GM18909 (cell line): ENCODE results near the gene NAB2.

Source experiments
- ATAC-seq: cut with Tn5 transposase; IDR thresholded peaks from one replicate; pipeline ENCODE4 v1.9.1; 2021; ENCODE audit warnings: mild to moderate bottlenecking; ENCODE audit not compliant: unreplicated experiment, poor library complexity

NAB2 gene

GRCh38 chr12:57092529-57092862 lies 3.6 kb downstream of the NAB2 start:
- no peak for ATAC-seq

DNA sequence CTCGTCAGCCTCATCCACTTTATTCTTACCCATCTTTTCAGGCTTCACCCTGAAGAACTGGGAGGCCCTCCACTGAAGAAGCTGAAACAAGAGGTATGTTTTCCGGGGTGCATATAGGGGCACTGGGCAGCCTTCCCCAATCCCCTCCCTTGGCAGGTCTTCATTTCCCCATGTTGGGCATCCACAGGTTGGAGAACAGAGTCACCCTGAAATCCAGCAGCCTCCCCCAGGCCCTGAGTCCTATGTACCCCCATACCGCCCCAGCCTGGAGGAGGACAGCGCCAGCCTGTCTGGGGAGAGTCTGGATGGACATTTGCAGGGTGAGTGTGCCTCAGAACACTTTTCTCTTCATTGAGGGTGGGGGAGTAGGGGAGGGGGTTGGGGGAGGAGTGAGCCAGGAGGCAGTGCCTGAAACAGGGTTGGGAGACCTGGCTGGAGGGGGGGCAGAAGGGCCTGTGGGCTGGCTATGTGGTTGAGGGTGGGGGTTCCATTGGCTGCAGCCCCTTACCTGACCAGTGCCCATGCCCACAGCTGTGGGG lies 4.0 kb downstream of the NAB2 start:
- no peak for ATAC-seq

GRCh38 chr12:57093415-57094207 lies 4.7 kb downstream of the NAB2 start:
- ATAC-seq, result peak; percentile 39

GRCh38 chr12:57094208-57095160 lies 5.6 kb downstream of the NAB2 start:
- no peak for ATAC-seq

DNA sequence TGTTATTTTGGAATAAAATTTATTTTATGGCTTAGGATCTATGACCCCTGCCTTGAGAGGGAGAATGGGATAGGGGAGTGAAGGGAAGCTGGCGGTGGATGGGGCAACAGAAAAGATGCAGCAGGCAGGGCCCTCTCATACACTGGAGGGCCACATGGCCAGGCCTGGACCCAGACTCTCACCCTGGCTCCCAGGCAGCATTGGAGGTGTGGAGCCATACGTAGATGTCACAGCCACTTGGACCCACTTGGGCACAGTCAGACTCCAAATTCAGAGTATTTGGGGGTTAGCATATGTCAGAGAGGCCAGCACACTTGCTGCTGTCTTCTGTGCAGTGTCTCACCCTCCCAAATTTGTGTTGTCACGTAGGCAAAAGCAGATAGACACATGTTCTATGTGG lies 6.5 kb downstream of the NAB2 start:
- no peak for ATAC-seq

- ATAC-seq, result no peak
Measured at GRCh38 chr12:57096099-57096572, 7.2 kb downstream of the NAB2 start.

DNA sequence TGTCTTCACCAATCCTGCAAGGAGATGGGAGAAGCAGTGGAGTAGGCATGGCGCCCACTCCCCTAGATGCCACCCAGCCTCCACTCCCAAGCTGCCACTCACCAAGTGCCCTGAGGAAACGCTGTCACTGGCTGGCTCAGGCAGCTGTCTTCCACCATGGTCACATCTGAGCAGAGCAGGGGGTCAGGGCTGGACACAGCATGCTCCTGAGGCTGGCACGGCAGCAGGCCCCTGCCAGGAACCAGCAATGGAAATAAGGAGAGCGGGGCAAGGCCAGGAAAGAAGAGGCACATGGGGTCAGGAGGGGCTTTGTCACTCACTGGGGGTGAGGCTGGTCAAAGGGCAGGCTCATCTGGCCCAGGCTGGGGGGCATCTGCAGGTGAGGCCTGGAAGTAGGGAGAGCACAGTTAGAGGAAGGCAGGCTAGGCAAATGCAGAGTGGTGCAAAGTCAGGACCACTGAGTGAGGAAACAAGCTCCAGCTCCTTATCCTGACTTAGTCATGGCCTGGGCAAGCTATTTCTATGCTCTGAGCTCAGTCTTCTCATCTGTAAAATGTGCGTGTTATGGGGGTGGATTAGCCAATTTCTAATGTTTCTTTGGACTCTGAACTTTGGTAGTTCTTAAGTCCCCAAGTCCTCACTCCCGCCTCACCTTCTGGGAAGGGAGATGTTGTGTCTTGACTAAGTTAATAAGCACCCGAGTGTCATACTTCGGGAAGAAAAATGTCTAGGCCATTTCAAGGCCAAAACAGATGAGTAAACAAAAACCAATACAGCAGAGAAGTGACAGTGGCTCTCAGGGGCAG lies 8.0 kb downstream of the NAB2 start:
- no peak for ATAC-seq

DNA sequence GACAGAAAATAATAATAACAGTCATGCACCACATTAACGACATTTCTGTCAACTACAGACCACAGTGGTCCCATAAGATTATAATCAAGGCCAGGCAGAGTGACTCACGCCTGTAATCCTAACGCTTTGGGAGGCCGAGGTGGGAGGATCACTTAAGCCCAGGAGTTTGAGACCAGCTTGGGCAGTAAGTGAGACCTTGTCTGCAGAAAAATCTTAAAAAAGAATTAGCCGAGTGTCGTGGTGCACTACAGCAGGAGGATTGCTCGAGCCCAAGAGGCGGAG lies 8.6 kb downstream of the NAB2 start:
- no peak for ATAC-seq

GRCh38 chr12:57098546-57098945 lies 9.6 kb downstream of the NAB2 start:
- ATAC-seq, result no peak

DNA sequence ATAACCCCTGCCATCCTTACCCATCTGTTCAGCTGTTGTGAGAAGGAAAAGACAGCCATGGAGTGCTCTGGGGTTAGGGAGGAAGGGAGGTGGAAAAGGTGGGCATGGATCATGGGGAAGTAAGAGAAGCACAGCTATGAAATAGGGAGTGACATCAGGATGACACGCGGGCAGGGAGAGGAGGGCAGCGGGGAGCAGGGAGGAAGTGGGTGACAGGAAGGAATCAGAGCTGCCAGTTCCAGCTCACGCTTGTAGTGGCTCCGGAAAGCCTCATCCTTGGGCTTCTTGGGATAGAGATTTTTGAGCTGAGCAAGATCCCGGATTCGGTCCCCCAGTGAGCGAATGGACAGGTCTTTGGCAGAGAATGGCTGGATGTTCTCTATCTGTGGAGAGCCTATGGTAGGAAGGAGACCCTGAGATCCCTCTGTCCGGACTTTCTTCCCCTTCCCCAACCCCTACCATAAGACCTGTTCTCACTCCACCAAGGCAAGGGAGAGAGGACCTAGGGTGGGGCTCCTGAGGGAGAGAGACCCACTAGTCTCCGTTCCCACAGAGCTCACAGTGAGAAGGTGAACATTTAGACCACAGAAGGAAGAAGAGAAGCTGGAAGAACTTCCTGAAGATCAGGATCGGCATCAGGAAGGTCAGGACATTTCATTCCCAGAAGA lies 10.3 kb downstream of the NAB2 start:
- ATAC-seq, result no peak

DNA sequence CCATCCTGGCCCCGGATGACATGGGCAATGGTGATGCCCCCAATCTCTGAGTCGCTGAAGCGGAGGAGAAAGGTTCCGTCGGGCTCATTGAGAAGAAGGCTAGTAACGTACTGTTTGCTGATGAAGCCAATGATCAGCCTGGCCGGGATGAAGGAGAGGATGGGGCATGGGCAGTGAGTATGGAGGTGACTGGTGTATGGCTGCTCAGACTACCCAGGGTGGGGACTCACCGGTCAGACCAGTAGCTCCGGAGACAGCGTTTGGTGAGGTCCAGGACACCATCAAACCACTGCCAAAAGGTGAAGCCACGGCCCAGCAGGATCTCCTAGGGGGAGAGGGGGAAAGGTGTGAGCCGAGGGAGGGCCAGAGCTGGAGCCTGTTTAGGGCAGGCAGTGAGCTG lies 10.9 kb downstream of the NAB2 start:
- no peak for ATAC-seq

DNA sequence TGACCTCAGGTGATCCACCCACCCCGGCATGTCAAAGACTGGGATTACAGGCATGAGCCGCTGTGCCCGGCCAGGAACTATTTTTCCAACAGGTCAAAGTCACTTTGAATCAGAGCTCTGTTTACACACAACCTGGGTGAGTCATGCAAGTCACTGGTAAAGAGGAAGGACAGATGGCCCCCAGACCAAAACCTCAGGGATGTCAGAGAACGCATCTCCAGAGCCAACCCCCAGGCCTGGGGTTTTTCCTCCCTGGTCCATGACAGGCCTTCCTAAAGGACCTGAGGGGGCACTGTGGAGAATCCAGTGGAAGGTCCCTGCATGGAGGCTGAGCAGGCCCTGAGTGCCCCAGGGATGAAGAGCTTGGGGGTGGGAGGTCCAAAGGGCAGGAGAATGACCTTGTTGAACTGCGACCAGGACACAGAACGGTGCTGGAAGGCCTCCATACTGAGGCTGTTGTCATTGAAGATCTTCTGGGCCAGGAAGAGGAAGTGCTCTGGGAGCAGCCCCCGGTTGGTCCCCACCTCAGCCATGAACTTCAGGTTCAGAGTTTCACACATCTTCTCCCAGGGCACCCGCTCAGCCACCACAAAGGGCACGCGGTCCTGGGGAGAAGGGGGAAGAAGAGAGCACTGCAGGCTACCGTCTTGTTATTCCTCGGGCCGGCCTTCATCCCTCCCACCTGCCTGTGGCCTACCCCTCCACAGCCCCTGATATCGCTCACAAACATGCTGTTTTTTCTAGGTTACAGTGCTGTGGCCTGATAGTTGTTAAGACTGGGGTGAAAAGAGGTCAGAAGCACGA lies 13.2 kb downstream of the NAB2 start:
- no peak for ATAC-seq

GRCh38 chr12:57103856-57104255 lies 14.9 kb downstream of the NAB2 start:
- no peak for ATAC-seq

GRCh38 chr12:57104292-57104910 lies 15.5 kb downstream of the NAB2 start:
- no peak for ATAC-seq

- ATAC-seq, result no peak
Measured at GRCh38 chr12:57105011-57105753, 16.3 kb downstream of the NAB2 start.

DNA sequence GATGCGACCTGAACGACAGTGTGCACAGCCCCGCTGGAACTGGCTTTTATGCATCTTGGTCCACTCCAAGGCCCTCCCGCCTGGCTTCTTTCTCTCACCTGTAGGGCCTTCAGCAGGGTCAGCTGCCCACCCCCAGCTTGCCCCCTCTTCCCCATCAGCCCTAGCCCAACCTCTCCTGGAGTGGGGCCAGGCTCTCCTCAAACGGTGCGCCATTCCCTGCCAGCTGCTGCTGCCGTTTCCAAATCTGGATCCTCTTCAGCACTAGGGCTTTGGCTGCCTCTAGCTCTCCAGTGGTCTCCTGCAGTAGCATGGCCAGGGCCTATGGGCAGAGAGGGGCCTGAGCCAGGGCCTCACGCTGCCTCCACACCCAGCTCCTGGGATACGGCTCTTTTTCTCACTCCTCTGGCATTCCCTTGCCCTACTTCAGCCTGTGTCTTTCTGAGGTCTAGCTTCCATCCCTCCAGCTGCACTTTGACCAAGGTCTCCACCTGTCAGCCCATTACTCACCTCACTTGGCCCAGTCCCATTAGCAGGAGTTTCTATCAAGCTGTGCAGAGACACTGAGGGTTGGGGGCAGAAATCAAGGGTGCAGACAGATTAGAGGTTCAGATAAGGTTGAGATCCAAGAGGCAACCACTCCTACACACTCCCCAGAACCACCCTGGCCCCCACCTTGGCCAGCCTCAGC lies 17.3 kb downstream of the NAB2 start:
- no peak for ATAC-seq

- ATAC-seq, result no peak
Measured at GRCh38 chr12:57107456-57108155, 18.7 kb downstream of the NAB2 start.
